ENCODE results near the gene LMAN1. TPM values are rescaled to one million over a fixed set of nuclear protein-coding genes. Genes with fewer than 3 reads are reported as not detected.

Gene LMAN1
- total and polyA plus RNA-seq, 2 experiments from 2014 or later = 111 to 134 TPM

DNA sequence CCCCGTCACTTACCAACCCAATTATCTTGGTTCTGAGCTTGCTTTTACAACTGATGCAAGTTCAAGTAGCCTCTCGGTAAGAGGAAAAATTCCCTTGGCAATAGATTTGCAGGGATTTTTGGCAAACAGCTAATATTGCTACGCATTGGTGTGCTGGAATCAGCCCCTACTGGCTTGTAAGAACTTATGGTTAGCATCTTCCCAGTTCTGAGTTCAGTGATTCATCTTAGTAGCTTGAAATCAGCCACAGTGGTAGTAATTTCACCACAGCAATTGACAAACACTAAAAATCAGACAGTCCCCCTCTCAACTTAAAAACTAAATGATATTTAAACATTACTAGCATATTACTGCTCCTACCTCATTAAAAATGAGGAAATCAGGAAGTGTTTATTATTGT, 79.9 kb downstream of the LMAN1 start (continued):
- TF ChIP-seq, protein P1, sequence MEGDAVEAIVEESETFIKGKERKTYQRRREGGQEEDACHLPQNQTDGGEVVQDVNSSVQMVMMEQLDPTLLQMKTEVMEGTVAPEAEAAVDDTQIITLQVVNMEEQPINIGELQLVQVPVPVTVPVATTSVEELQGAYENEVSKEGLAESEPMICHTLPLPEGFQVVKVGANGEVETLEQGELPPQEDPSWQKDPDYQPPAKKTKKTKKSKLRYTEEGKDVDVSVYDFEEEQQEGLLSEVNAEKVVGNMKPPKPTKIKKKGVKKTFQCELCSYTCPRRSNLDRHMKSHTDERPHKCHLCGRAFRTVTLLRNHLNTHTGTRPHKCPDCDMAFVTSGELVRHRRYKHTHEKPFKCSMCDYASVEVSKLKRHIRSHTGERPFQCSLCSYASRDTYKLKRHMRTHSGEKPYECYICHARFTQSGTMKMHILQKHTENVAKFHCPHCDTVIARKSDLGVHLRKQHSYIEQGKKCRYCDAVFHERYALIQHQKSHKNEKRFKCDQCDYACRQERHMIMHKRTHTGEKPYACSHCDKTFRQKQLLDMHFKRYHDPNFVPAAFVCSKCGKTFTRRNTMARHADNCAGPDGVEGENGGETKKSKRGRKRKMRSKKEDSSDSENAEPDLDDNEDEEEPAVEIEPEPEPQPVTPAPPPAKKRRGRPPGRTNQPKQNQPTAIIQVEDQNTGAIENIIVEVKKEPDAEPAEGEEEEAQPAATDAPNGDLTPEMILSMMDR (conservative IDR thresholded peaks at IDR 0.05; ENCODE audit: low read depth in 2 of 2) = no peak

DNA sequence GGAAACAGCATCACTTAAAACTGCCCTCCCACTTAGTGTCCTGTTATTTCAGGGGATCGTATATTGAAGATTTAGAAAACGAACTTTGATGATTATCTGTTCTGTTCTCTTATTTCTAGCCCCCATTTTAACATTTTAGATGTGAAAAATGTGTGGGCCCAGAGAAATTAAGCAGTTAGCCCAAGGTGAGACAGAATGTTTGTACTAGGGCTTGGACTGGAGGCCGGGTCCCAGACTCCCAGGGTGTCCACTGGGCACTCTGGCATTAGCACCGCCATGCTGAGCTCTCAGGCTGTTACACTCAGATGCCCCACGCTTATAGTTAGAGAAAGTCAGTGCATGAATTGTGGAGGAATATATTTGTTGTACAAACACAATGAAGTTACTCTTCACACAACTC, 80.3 kb downstream of the LMAN1 start:
- Histone ChIP-seq H3K4me1 (ENCODE audit: insufficient read depth) (peaks cover 24% of the 10 kb centered on the region), H3K4me3 (no peak overlapping the region), H3K36me3 (ENCODE audit: insufficient read depth) (no peaks in the 10 kb centered on the region), H3K4me2 (no peak overlapping the region), H3K79me2 (replicated peaks; ENCODE audit: insufficient read depth) (no peaks in the 10 kb centered on the region), H3K27ac (ENCODE audit: low read depth) (no peak overlapping the region), H2AFZ (no peak overlapping the region), H3K9me2 (ENCODE audit: insufficient read depth) (no peaks in the 10 kb centered on the region), H3F3A (replicated peaks; ENCODE audit: low read depth) (no peaks in the 10 kb centered on the region), H4K20me1 (replicated peaks; ENCODE audit: insufficient read depth) (peaks cover 11% of the 10 kb centered on the region; the same call in 1 of the 2 replicates), H3K27me3 (ENCODE audit: insufficient read depth) (peaks cover 79% of the 10 kb centered on the region)
- Mint-ChIP-seq H3K36me3 (ENCODE audit: low read depth) (no peaks in the 10 kb centered on the region), H3K4me1 (peaks cover 23% of the 10 kb centered on the region), H3K27me3 (ENCODE audit: insufficient read depth, low read depth, poor library complexity) (peaks cover 38% of the 10 kb centered on the region), H3K4me3 (no peak overlapping the region), H3K27ac (no peak overlapping the region), H3K9me3 (no peaks in the 10 kb centered on the region)
- TF ChIP-seq, protein P2, sequence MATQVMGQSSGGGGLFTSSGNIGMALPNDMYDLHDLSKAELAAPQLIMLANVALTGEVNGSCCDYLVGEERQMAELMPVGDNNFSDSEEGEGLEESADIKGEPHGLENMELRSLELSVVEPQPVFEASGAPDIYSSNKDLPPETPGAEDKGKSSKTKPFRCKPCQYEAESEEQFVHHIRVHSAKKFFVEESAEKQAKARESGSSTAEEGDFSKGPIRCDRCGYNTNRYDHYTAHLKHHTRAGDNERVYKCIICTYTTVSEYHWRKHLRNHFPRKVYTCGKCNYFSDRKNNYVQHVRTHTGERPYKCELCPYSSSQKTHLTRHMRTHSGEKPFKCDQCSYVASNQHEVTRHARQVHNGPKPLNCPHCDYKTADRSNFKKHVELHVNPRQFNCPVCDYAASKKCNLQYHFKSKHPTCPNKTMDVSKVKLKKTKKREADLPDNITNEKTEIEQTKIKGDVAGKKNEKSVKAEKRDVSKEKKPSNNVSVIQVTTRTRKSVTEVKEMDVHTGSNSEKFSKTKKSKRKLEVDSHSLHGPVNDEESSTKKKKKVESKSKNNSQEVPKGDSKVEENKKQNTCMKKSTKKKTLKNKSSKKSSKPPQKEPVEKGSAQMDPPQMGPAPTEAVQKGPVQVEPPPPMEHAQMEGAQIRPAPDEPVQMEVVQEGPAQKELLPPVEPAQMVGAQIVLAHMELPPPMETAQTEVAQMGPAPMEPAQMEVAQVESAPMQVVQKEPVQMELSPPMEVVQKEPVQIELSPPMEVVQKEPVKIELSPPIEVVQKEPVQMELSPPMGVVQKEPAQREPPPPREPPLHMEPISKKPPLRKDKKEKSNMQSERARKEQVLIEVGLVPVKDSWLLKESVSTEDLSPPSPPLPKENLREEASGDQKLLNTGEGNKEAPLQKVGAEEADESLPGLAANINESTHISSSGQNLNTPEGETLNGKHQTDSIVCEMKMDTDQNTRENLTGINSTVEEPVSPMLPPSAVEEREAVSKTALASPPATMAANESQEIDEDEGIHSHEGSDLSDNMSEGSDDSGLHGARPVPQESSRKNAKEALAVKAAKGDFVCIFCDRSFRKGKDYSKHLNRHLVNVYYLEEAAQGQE (IDR thresholded peaks at IDR 0.05; ENCODE audit: unreplicated experiment) = no peak
- TF ChIP-seq, protein P1 (conservative IDR thresholded peaks at IDR 0.05; ENCODE audit: low read depth in 2 of 2) = no peak
- TF ChIP-seq ZNF114 (CRISPR knock-in tag; IDR thresholded peaks at IDR 0.05) (no peak), POLR2AphosphoS5 (IDR thresholded peaks at IDR 0.05; ENCODE audit: low read depth) (no peak), CREB1 (CRISPR knock-in tag; IDR thresholded peaks at IDR 0.05; ENCODE audit: low read depth) (no peak), ZNF331 (CRISPR knock-in tag; IDR thresholded peaks at IDR 0.05; ENCODE audit: low read depth) (no peak), EZH2 (IDR thresholded peaks at IDR 0.05; ENCODE audit: low read depth, unreplicated experiment) (no peak)
- TF ChIP-seq, protein P3, sequence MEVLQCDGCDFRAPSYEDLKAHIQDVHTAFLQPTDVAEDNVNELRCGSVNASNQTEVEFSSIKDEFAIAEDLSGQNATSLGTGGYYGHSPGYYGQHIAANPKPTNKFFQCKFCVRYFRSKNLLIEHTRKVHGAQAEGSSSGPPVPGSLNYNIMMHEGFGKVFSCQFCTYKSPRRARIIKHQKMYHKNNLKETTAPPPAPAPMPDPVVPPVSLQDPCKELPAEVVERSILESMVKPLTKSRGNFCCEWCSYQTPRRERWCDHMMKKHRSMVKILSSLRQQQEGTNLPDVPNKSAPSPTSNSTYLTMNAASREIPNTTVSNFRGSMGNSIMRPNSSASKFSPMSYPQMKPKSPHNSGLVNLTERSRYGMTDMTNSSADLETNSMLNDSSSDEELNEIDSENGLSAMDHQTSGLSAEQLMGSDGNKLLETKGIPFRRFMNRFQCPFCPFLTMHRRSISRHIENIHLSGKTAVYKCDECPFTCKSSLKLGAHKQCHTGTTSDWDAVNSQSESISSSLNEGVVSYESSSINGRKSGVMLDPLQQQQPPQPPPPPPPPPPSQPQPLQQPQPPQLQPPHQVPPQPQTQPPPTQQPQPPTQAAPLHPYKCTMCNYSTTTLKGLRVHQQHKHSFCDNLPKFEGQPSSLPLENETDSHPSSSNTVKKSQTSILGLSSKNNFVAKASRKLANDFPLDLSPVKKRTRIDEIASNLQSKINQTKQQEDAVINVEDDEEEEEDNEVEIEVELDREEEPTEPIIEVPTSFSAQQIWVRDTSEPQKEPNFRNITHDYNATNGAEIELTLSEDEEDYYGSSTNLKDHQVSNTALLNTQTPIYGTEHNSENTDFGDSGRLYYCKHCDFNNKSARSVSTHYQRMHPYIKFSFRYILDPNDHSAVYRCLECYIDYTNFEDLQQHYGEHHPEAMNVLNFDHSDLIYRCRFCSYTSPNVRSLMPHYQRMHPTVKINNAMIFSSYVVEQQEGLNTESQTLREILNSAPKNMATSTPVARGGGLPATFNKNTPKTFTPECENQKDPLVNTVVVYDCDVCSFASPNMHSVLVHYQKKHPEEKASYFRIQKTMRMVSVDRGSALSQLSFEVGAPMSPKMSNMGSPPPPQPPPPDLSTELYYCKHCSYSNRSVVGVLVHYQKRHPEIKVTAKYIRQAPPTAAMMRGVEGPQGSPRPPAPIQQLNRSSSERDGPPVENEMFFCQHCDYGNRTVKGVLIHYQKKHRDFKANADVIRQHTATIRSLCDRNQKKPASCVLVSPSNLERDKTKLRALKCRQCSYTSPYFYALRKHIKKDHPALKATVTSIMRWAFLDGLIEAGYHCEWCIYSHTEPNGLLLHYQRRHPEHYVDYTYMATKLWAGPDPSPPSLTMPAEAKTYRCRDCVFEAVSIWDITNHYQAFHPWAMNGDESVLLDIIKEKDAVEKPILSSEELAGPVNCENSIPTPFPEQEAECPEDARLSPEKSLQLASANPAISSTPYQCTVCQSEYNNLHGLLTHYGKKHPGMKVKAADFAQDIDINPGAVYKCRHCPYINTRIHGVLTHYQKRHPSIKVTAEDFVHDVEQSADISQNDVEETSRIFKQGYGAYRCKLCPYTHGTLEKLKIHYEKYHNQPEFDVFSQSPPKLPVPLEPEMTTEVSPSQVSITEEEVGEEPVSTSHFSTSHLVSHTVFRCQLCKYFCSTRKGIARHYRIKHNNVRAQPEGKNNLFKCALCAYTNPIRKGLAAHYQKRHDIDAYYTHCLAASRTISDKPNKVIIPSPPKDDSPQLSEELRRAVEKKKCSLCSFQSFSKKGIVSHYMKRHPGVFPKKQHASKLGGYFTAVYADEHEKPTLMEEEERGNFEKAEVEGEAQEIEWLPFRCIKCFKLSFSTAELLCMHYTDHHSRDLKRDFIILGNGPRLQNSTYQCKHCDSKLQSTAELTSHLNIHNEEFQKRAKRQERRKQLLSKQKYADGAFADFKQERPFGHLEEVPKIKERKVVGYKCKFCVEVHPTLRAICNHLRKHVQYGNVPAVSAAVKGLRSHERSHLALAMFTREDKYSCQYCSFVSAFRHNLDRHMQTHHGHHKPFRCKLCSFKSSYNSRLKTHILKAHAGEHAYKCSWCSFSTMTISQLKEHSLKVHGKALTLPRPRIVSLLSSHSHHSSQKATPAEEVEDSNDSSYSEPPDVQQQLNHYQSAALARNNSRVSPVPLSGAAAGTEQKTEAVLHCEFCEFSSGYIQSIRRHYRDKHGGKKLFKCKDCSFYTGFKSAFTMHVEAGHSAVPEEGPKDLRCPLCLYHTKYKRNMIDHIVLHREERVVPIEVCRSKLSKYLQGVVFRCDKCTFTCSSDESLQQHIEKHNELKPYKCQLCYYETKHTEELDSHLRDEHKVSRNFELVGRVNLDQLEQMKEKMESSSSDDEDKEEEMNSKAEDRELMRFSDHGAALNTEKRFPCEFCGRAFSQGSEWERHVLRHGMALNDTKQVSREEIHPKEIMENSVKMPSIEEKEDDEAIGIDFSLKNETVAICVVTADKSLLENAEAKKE (CRISPR knock-in tag; IDR thresholded peaks at IDR 0.05) = no peak
- DNase-seq (ENCODE audit: low spot score) (no peak), ATAC-seq (no peak)
